HG02642 (cell line): ENCODE results near the gene GRID1.

ENCODE experiments used
- ATAC-seq: cut with Tn5 transposase; IDR thresholded peaks from one replicate; pipeline ENCODE4 v1.9.1; 2021; ENCODE audit warnings: mild to moderate bottlenecking; ENCODE audit not compliant: unreplicated experiment, poor library complexity

Gene GRID1

GRCh38 chr10:85900061-85900460 lies 466.5 kb downstream of the GRID1 start:
- ATAC-seq, result no peak

- ATAC-seq, result no peak
Measured at GRCh38 chr10:85891472-85891871, 475.1 kb downstream of the GRID1 start.

- ATAC-seq, result no peak
Measured at GRCh38 chr10:85888559-85888958, 478.0 kb downstream of the GRID1 start.

GRCh38 chr10:85888004-85888403 lies 478.6 kb downstream of the GRID1 start:
- ATAC-seq, result no peak

- no peak for ATAC-seq
Measured at GRCh38 chr10:85874208-85874607, 492.4 kb downstream of the GRID1 start.

- no peak for ATAC-seq
Measured at GRCh38 chr10:85873063-85873462, 493.5 kb downstream of the GRID1 start.

- no peak for ATAC-seq
Measured at GRCh38 chr10:85868627-85869499, 497.7 kb downstream of the GRID1 start.

- no peak for ATAC-seq
Measured at GRCh38 chr10:85864868-85865526, 501.6 kb downstream of the GRID1 start.

GRCh38 chr10:85864173-85864549 lies 502.4 kb downstream of the GRID1 start:
- no peak for ATAC-seq

GRCh38 chr10:85863301-85864172 lies 503.1 kb downstream of the GRID1 start:
- no peak for ATAC-seq

- no peak for ATAC-seq
Measured at GRCh38 chr10:85862771-85863170, 503.8 kb downstream of the GRID1 start.

GRCh38 chr10:85861513-85862197 lies 504.9 kb downstream of the GRID1 start:
- no peak for ATAC-seq

- ATAC-seq, result no peak
Measured at GRCh38 chr10:85859859-85860258, 506.7 kb downstream of the GRID1 start.

- no peak for ATAC-seq
Measured at GRCh38 chr10:85858776-85859515, 507.6 kb downstream of the GRID1 start.

- no peak for ATAC-seq
Measured at GRCh38 chr10:85857791-85858190, 508.8 kb downstream of the GRID1 start.

- ATAC-seq, result no peak
Measured at GRCh38 chr10:85857305-85857704, 509.3 kb downstream of the GRID1 start.

- ATAC-seq, result no peak
Measured at GRCh38 chr10:85851934-85852333, 514.7 kb downstream of the GRID1 start.

- no peak for ATAC-seq
Measured at GRCh38 chr10:85851325-85851724, 515.3 kb downstream of the GRID1 start.

GRCh38 chr10:85850736-85851135 lies 515.9 kb downstream of the GRID1 start:
- ATAC-seq, result no peak

GRCh38 chr10:85849315-85849714 lies 517.3 kb downstream of the GRID1 start:
- no peak for ATAC-seq
